ENCODE results near the gene IFRD1.

The IFRD1 gene, protein sequence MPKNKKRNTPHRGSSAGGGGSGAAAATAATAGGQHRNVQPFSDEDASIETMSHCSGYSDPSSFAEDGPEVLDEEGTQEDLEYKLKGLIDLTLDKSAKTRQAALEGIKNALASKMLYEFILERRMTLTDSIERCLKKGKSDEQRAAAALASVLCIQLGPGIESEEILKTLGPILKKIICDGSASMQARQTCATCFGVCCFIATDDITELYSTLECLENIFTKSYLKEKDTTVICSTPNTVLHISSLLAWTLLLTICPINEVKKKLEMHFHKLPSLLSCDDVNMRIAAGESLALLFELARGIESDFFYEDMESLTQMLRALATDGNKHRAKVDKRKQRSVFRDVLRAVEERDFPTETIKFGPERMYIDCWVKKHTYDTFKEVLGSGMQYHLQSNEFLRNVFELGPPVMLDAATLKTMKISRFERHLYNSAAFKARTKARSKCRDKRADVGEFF

DNA sequence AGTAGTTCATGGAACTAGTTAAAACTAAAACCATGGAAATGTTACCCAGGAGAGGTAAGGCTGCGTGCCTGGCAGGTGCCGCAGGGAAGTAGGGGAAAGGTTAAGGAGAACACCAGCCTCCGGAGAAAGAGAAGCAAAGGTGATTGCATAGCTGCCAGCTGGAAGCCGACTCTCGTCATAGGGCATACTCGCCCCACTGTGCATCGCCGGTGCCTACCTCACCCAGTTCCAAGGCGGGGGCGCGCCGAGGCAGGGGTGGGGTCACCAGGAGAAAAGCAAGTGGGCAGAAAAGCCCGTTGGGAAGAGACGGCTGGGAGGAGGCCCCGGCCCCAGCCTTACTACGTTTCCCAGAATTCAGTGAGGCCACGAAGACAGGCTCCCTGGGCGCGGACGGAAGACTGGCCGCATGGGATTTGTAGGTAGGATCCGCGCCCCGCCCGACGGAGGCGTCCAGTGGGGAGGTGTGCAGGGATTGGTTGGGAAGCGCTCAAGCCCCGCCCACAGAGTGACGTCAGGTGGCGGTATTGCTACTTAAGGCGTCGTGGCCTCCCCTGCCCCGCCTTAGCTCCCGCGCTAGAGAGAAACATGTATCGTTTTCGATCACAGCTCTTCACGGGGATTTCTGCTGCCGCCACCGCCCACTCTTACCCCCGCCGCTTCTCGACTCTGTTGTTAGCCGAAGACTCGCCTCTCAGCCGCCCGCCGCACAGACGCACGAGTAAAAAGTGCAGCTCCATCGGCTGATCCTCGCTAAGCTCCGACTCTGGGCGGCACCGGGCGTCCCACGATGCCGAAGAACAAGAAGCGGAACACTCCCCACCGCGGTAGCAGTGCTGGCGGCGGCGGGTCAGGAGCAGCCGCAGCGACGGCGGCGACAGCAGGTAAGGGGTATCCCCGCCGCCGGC is at the start of gene IFRD1:
TSS of gene IFRD1 (plus strand) at position 559 of the 905 bp plus-strand sequence. CDS start at position 788, 229 bp downstream.
- peaks cover 39% of the 10 kb centered on the region for H3K4me1 Mint-ChIP-seq
- peak within 1 kb of the TSS; percentile 92 for H3K4me3 Mint-ChIP-seq
- peak within 1 kb of the TSS; percentile 98 for H3K27ac Mint-ChIP-seq
- no peaks in the 10 kb centered on the region for H3K9me3 Mint-ChIP-seq
- H3K36me3 Mint-ChIP-seq, result no peaks in the 10 kb centered on the region
- no peaks in the 10 kb centered on the region for H3K27me3 Mint-ChIP-seq
- ATAC-seq, result peak; percentile 95

DNA sequence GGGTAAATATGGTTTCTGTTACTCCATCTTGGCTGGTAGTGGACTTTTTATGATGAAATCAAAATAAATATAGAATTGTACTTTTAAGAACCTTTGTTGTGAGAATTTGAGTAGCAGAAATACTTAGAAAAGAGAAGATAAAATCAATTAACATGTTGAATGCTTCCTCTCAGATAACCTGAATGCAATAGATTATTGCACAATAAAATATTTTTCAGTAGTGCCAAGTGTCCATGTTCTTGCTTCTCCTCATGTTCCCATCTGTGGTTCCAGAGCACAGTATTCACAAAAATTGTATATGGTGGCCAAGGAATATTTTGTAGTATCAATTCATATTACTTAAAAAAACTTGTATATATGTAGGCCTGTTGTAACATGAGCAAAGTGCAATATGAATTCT is 45.9 kb upstream of the IFRD1 start:
- Mint-ChIP-seq H3K9me3 (no peaks in the 10 kb centered on the region), H3K27me3 (peaks cover 43% of the 10 kb centered on the region), H3K4me1 (no peaks in the 10 kb centered on the region), H3K4me3 (no peak overlapping the region), H3K36me3 (no peaks in the 10 kb centered on the region), H3K27ac (no peak overlapping the region)
- no peak for ATAC-seq

DNA sequence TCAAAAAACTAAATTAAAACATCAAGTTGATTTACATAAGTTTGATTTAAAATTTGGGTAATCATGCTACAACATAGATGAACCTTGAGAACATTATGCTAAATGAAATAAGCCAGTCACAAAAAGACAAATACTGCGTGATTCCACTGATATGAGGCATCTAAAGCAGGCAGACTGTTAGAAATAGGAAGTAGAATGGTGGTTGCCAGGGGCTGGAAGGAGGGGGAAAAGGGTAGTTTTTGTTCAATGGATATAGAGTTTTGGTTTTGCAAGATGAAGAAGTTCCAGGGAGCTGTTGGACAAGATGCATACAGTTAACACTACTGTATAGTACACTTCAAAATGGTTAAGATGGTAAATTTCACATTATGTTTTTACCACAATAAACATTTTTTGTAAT is 45.0 kb upstream of the IFRD1 start:
- no peaks in the 10 kb centered on the region for H3K9me3 Mint-ChIP-seq
- no peaks in the 10 kb centered on the region for H3K36me3 Mint-ChIP-seq
- no peak for ATAC-seq
- no peaks in the 10 kb centered on the region for H3K4me1 Mint-ChIP-seq
- peaks cover 38% of the 10 kb centered on the region for H3K27me3 Mint-ChIP-seq
- H3K4me3 Mint-ChIP-seq, result no peak overlapping the region
- no peak overlapping the region for H3K27ac Mint-ChIP-seq

DNA sequence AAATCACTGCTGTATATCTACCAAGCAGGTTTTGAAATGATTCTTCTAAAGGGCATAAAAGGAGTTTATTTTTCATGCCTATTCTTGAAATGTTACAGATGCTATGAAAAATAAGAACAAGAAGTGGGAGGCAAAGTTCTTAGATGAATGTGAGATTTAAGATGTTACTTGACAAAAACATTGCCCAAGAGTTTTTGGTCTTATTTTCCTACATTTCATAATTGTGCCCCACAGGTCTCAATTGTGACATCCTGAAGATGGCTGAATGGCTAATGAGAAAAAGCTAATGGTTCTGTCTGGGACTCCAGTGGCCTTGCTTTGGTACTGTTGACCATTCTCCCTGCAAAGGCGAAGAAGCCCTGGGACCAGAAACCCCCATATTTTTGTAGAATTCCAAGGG is 43.0 kb upstream of the IFRD1 start:
- H3K9me3 Mint-ChIP-seq, result no peaks in the 10 kb centered on the region
- H3K4me1 Mint-ChIP-seq, result no peaks in the 10 kb centered on the region
- H3K27ac Mint-ChIP-seq, result no peak overlapping the region
- no peak for ATAC-seq
- H3K27me3 Mint-ChIP-seq, result peaks cover 29% of the 10 kb centered on the region
- no peak overlapping the region for H3K4me3 Mint-ChIP-seq
- H3K36me3 Mint-ChIP-seq, result no peaks in the 10 kb centered on the region

DNA sequence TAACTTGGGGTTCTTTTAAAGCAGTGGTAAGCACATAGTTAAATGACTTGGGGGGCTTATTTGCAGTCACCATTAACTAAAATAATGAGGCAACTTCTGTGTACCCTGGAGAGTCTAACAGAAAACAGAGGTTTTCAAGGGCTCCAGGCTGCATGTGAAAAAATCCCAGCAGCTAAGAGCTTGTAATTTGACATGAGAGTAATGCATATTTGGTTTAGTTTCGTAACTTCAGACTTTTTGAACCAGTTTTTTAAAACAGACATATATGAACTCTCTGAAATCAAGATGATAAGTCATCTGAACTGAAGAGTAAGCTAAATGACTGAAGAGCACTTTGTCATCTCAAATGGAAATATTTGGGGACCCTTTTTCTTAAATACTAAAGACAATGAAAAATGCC is 40.2 kb upstream of the IFRD1 start:
- Mint-ChIP-seq H3K4me1 (no peaks in the 10 kb centered on the region), H3K36me3 (no peaks in the 10 kb centered on the region), H3K27ac (no peak overlapping the region), H3K4me3 (no peak overlapping the region), H3K9me3 (no peaks in the 10 kb centered on the region), H3K27me3 (peaks cover 20% of the 10 kb centered on the region)
- no peak for ATAC-seq

DNA sequence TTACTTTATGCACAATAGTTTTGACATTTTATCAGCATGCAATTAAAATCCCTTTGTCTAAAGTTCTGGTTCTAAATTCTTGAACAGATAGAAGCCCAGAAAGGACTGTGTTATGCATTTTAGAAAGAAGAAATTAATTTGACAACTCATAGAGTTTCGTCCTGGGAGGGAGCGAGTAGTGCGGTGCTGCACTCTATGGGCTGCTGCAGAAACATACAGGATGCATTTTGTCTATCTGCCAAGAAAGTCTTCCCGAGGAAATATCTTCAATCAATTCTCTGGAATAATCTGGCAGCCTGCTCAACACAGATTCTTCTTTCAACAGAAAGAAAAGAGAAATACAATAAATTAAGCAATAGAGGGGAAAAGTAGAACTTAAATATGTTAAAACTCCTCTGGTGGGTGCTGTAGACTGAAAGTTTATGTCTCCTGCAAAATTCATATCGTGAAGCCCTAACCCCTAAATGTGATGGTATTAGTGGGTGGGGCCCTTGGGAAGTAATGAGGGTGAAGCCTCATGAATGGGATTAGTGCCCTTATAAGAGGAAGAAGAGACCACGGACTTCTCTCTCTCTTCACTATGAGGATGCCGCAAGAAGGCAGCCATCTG is 39.0 kb upstream of the IFRD1 start:
- peaks cover 13% of the 10 kb centered on the region for H3K27me3 Mint-ChIP-seq
- no peak overlapping the region for H3K4me3 Mint-ChIP-seq
- no peak overlapping the region for H3K27ac Mint-ChIP-seq
- no peak for ATAC-seq
- no peaks in the 10 kb centered on the region for H3K4me1 Mint-ChIP-seq
- H3K36me3 Mint-ChIP-seq, result no peaks in the 10 kb centered on the region
- no peaks in the 10 kb centered on the region for H3K9me3 Mint-ChIP-seq

DNA sequence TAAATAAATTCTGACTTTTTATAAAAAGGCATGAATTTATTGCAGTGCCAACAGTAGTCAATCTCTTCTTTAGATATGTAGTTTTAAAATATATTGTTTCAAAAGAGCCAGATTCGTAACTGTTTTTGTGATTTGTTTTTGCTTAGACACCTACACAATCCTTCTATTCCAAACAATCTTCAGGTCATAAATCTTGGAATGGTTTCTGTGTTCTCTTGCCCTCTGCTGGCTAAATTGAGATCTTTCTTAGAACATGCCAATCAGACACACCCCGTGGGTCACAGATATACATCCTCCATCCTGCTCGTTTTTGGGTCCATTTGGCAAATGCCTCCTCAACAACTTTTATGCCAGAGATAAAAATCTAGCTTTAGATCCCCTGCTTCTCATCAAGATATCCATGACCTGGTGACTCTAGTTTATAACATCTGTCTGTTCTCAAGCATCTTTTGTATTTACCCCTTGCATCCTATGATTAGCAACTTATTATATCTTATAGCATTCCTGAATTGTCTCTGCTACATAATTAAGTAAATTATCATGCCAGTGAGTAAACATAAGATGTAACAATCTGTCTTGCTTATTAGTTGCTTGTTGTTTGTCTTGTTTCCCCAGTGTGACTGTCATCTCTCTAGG is 35.3 kb upstream of the IFRD1 start:
- Mint-ChIP-seq H3K4me3 (no peak overlapping the region), H3K36me3 (peaks cover 12% of the 10 kb centered on the region), H3K9me3 (peaks cover 3% of the 10 kb centered on the region), H3K27me3 (no peaks in the 10 kb centered on the region), H3K27ac (no peak overlapping the region), H3K4me1 (no peaks in the 10 kb centered on the region)
- no peak for ATAC-seq

DNA sequence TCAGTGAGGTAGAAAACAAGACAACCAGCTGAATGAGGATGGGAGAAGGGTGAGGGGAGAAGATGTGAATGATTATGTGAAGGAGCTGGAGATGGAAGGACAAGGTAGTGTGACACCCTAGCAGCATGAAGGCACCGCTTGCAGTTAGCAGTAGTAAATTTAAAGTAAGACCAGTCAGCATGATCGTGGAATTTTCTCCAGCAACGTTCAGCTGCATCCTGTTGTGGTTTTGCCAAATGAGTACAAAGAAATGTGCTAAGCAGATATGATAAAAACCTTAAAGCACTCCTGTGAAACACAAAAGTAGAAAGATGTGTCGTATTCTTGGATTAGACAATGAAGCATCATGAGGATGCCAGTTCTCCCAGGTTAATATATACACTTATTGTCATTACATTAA is 34.1 kb upstream of the IFRD1 start:
- peaks cover 3% of the 10 kb centered on the region for H3K9me3 Mint-ChIP-seq
- ATAC-seq, result no peak
- no peaks in the 10 kb centered on the region for H3K27me3 Mint-ChIP-seq
- H3K27ac Mint-ChIP-seq, result no peak overlapping the region
- H3K36me3 Mint-ChIP-seq, result peaks cover 12% of the 10 kb centered on the region
- H3K4me1 Mint-ChIP-seq, result no peaks in the 10 kb centered on the region
- no peak overlapping the region for H3K4me3 Mint-ChIP-seq

DNA sequence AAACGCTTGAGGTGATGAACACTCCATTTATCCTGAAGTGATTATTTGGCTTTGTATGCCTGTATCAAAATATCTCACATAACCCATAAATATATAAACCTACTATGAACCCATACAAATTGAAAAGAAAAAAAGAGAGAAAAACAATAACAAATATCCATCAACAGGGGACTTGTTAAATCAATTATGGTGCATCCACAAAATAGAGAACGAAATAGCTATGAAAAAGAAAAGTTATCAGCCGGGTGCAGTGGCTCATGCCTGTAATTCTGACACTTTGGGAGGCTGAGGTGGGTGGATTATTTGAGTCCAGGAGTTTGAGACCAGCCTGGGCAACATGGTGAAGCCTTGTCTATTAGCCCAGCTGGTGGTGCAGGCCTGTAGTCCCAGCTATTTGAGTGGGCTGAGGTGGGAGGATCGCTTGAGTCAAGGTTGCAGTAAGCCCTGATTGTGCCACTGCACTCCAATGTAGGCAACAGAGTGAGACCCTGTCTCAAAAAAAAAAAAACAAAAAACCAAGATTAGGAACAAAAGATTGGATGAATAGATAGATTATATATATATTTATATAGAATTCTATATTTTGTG is 30.6 kb upstream of the IFRD1 start:
- Mint-ChIP-seq H3K4me1 (peaks cover 15% of the 10 kb centered on the region), H3K27ac (no peak overlapping the region), H3K27me3 (no peaks in the 10 kb centered on the region), H3K4me3 (no peak overlapping the region), H3K36me3 (peaks cover 12% of the 10 kb centered on the region), H3K9me3 (peaks cover 3% of the 10 kb centered on the region)
- no peak for ATAC-seq

DNA sequence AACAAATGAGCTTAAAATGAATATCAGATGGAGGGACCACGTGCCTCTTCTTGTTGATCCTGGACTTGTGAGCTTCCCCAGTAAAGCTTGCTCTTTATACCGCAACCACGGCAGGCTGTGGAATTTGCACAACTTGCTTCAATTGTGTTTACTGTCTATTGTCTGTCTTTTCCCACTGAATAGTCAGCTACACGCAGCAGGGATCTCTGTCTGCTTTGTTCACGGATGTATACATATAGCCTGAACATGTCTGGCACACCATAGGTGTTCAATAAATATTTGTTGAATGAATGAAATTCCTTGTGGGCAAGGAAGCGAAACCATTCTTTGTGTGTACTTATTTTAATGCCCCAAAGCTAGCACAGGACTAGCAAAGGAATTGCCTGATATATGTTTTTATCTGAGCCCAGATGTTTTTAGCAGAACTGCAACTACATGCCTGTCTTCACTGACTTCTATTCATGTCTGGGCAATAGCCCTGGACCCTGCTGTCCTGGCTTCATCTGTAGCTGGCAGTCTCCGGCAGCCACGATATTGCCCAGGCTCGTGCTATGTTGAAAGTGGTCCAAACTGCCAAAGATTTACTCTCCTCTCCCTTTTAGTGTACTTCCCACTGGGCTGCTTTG is 29.9 kb upstream of the IFRD1 start:
- ATAC-seq, result no peak
- no peak overlapping the region for H3K27ac Mint-ChIP-seq
- H3K4me3 Mint-ChIP-seq, result no peak overlapping the region
- H3K36me3 Mint-ChIP-seq, result peaks cover 12% of the 10 kb centered on the region
- no peaks in the 10 kb centered on the region for H3K27me3 Mint-ChIP-seq
- H3K4me1 Mint-ChIP-seq, result peaks cover 15% of the 10 kb centered on the region
- H3K9me3 Mint-ChIP-seq, result peaks cover 3% of the 10 kb centered on the region

DNA sequence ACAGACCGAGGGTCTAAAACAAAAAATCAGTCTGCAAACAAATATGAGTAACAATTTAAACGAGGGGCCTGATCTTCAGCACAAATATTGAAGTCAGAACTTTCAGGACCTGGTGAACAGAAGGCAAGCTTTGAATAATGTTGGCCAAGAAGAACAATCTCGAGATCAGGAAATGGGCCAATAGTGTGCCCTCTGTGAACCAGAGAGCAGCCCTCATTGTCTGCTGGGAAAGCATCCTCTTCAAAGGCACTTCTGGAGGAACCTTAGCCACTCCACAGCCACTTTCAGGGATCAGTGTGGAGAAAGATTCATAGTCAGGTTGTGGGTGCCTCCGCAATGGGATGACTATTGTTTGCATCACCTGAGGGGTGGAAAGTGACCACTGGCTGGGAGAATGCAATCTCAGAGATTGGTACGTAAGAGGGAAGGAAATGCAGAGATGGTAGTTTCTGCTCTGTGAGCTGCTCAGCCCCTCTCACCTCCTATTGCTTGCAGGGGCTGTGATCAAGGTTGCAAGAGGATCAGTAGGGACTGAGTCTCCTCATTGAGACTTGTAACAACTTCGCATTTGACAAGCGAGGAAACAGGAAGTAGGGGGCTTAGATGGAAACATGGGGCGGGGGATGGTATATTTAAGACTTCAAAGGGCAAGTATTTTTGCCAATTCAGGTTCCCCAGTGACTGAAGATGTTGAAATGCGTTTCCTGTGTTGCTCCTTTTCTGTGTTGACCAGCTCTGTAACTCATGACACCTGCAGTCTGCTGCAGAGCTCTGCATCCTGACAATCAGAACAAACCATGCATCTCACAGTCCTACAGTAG is 28.4 kb upstream of the IFRD1 start:
- peak; percentile 66 for ATAC-seq
- Mint-ChIP-seq H3K36me3 (peaks cover 12% of the 10 kb centered on the region), H3K27me3 (no peaks in the 10 kb centered on the region), H3K27ac (peak overlapping the region; percentile 42), H3K9me3 (peaks cover 3% of the 10 kb centered on the region), H3K4me1 (peaks cover 15% of the 10 kb centered on the region), H3K4me3 (no peak overlapping the region)

DNA sequence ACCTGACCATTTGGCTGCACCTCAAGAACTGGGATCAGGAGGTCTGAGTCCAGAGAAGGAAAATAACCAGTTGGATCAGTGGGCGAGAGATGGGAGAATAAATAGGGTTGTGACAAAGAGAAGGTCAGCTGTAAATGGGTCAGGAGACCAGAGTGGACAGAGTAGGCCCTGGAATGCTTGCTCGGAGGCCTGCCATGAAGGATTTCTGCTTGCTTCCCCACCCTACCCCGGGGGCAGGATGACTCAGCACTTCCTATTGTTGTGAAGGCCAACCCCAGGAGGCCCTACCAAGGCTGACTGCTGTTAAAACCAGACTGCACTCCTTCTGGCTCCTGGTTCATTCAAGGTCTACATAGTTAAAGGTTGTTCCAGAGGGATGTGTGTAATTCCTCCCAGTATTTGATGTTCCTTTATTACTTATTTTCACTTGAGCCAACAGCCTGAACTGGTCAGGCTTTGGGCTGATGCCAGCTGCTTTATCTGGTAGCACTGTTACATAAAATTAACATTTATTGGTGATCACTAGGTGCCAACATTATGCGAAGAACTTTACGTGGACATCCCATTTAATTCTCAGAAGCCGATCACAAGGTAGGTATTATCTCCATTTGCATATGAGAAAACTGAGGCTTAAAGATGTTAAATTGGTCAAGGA is 27.3 kb upstream of the IFRD1 start:
- no peak overlapping the region for H3K4me3 Mint-ChIP-seq

DNA sequence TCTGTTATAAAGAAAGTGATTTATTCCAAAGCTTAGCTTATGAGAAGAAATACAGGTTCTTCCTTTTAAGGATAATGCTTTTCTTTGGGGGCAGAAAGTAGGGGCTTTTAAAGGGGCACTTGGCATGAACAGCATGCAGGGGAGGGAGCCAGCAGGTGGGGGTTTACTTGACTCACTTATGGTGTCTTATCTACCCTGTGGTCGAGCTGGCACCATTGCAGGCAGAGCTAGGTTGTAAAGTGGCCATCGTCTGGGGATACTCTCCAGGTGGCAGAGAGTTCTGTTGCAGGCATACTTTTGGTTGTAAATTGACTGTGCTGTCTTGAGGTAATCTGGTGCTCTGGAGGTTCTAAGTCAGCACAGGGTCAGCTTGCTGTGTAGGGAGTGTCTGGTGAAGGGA is 26.3 kb upstream of the IFRD1 start:
- peaks cover 6% of the 10 kb centered on the region for H3K36me3 Mint-ChIP-seq
- no peak overlapping the region for H3K4me3 Mint-ChIP-seq
- no peaks in the 10 kb centered on the region for H3K9me3 Mint-ChIP-seq
- peaks cover 15% of the 10 kb centered on the region for H3K4me1 Mint-ChIP-seq
- ATAC-seq, result no peak
- peak overlapping the region; percentile 42 for H3K27ac Mint-ChIP-seq
- H3K27me3 Mint-ChIP-seq, result no peaks in the 10 kb centered on the region

More for the DNA sequence above, 27.3 kb upstream of the IFRD1 start:
- Mint-ChIP-seq H3K27me3 (no peaks in the 10 kb centered on the region), H3K9me3 (no peaks in the 10 kb centered on the region), H3K4me1 (peaks cover 15% of the 10 kb centered on the region), H3K36me3 (peaks cover 12% of the 10 kb centered on the region), H3K27ac (peak overlapping the region; percentile 42)
- peak; percentile 62 for ATAC-seq

All from stimulated activated memory B cell treated with anti-CD40 and anti-IgM and Interleukin-4, amounts not matched to agents 10 μg/mL and 1 μg/mL and 100 μg/mL, for 72 hours (primary cell).